Karpas-422 (cell line): ENCODE results near the gene MARS1. TPM values are rescaled to one million over a fixed set of nuclear protein-coding genes. Genes with fewer than 3 reads are reported as not detected.
"Not testable (repeated sequence)": the region's sequence is repeated elsewhere in the genome, so short reads cannot be mapped to it uniquely, and the experiment has no call there.

Experiments used
- DNase-seq: peaks from one replicate; pipeline ENCODE4 v3.0.0-alpha.2; 2015
- H2AFZ ChIP-seq: fragments of 200-600 bp; sonication (generic); 2 replicates; pipeline ENCODE4 v1.6.1; 2014; ENCODE audit warnings: antibody characterized with exemption, low read length, mixed read lengths
- H3K27ac ChIP-seq: fragments of 200-600 bp; sonication (generic); 2 replicates; pipeline ENCODE4 v1.5.1; 2014; ENCODE audit warnings: mild to moderate bottlenecking, low read length, moderate library complexity
- H3K27me3 ChIP-seq: fragments of 200-600 bp; sonication (generic); 2 replicates; pipeline ENCODE4 v1.6.1; 2014; ENCODE audit warnings: low read length, mixed read lengths
- H3K36me3 ChIP-seq: fragments of 200-600 bp; sonication (generic); 2 replicates; pipeline ENCODE4 v1.6.1; 2014; ENCODE audit warnings: low read length, mixed read lengths; ENCODE audit not compliant: insufficient read depth
- H3K4me1 ChIP-seq: fragments of 200-600 bp; sonication (generic); 2 replicates; pipeline ENCODE4 v1.6.1; 2014; ENCODE audit warnings: mild to moderate bottlenecking, low read length, mixed read lengths
- H3K4me2 ChIP-seq: fragments of 200-600 bp; sonication (generic); 2 replicates; pipeline ENCODE4 v1.6.1; 2014; ENCODE audit warnings: low read length, low read depth, mild to moderate bottlenecking; ENCODE audit not compliant: poor library complexity, severe bottlenecking
- H3K4me3 ChIP-seq: fragments of 200-600 bp; sonication (generic); 2 replicates; pipeline ENCODE4 v1.5.1; 2014; ENCODE audit warnings: mild to moderate bottlenecking, antibody characterized with exemption, low read length, mixed read lengths
- H3K79me2 ChIP-seq: fragments of 200-600 bp; sonication (generic); 2 replicates; pipeline ENCODE4 v1.6.1; 2014; ENCODE audit warnings: mild to moderate bottlenecking, low read length, mixed read lengths
- H3K9ac ChIP-seq: fragments of 200-600 bp; sonication (generic); 2 replicates; pipeline ENCODE4 v1.6.0; 2014; ENCODE audit warnings: low read length
- H3K9me2 ChIP-seq: fragments of 200-600 bp; sonication (generic), shearing (Covaris generic); replicated peaks from 2 replicates; pipeline ENCODE4 v1.6.0; 2014; ENCODE audit warnings: mild to moderate bottlenecking, low read length, moderate library complexity; ENCODE audit not compliant: insufficient read depth
- H3K9me3 ChIP-seq: fragments of 300-700, 200-600 bp; sonication (generic); 2 replicates; pipeline ENCODE4 v1.6.1; 2014; ENCODE audit warnings: low read length, mixed read lengths
- H4K20me1 ChIP-seq: fragments of 200-600 bp; sonication (generic); 2 replicates; pipeline ENCODE4 v1.6.1; 2014; ENCODE audit warnings: mild to moderate bottlenecking, antibody characterized with exemption, low read length, low read depth; ENCODE audit not compliant: insufficient read depth
- total RNA-seq: library from RNA; depleted of rRNA; stranded (reverse); fragments of >200 nt; shearing (Covaris generic); gene quantifications from 2 replicates; pipeline ENCODE4 v1.2.3, GENCODE V29; 2014; ENCODE audit warnings: low replicate concordance

MARS1 gene
- total RNA-seq, 1 experiment from 2014 or later: 204 TPM

DNA sequence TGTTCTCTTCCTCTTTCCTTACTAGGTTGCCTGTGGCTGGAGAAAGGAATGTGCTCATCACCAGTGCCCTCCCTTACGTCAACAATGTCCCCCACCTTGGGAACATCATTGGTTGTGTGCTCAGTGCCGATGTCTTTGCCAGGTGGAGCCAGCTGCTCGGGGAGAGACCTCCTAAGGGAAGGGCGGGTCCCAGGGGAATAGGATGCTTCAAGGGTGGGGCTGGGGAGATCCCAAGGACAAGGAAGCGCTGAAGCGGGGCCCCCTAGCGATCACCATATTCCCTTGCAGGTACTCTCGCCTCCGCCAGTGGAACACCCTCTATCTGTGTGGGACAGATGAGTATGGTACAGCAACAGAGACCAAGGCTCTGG, 10.2 kb downstream of the MARS1 start:
- Histone ChIP-seq H3K27ac (no peak overlapping the region), H3K9me3 (no peaks in the 10 kb centered on the region), H3K79me2 (no peaks in the 10 kb centered on the region), H2AFZ (no peak overlapping the region), H3K27me3 (no peaks in the 10 kb centered on the region), H3K4me2 (no peak overlapping the region), H3K4me1 (no peaks in the 10 kb centered on the region), H3K9me2 (no peaks in the 10 kb centered on the region), H3K36me3 (peaks cover 49% of the 10 kb centered on the region), H4K20me1 (no peaks in the 10 kb centered on the region), H3K4me3 (no peak overlapping the region), H3K9ac (no peak overlapping the region)
- DNase-seq: no peak

DNA sequence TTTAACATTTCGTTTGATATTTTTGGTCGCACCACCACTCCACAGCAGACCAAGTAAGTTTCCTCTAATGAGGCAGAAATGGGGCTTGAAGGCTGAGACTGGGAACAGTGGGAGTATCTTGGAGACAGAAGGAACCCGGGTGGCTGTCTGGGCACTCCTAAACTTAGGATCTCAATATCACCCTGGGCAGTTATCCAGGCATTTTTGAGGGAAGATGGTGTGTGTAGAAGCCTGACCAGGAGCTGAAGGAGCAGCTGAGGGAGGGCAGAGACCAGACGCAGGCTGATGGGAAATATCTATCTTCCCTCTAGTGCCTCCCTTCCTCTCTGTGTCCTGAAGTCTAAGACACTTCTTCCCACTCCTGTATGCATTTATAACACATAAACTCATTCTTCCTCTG, 10.7 kb downstream of the MARS1 start:
- Histone ChIP-seq H3K9me3 (no peaks in the 10 kb centered on the region), H3K27me3 (no peaks in the 10 kb centered on the region), H3K36me3 (peaks cover 51% of the 10 kb centered on the region), H2AFZ (no peak overlapping the region), H3K27ac (no peak overlapping the region), H3K4me2 (no peak overlapping the region), H4K20me1 (no peaks in the 10 kb centered on the region), H3K79me2 (no peaks in the 10 kb centered on the region), H3K9ac (no peak overlapping the region), H3K4me1 (no peaks in the 10 kb centered on the region), H3K9me2 (no peaks in the 10 kb centered on the region), H3K4me3 (no peak overlapping the region)
- DNase-seq: no peak

GRCh38 chr12:57500213-57500612, 12.3 kb downstream of the MARS1 start:
- Histone ChIP-seq H3K79me2 (no peaks in the 10 kb centered on the region), H4K20me1 (no peaks in the 10 kb centered on the region), H3K9me2 (no peaks in the 10 kb centered on the region), H3K36me3 (peaks cover 56% of the 10 kb centered on the region), H3K9ac (no peak overlapping the region), H3K4me3 (no peak overlapping the region), H3K4me1 (no peaks in the 10 kb centered on the region), H2AFZ (no peak overlapping the region), H3K27ac (no peak overlapping the region), H3K4me2 (no peak overlapping the region), H3K27me3 (no peaks in the 10 kb centered on the region), H3K9me3 (no peaks in the 10 kb centered on the region)
- no peak for DNase-seq

GRCh38 chr12:57502311-57502969, 14.6 kb downstream of the MARS1 start:
- not testable (repeated sequence) for H3K4me1 ChIP-seq, H4K20me1 ChIP-seq, H3K79me2 ChIP-seq, H3K27ac ChIP-seq, H3K4me3 ChIP-seq, H3K27me3 ChIP-seq, H3K9me3 ChIP-seq, H3K9me2 ChIP-seq, H3K4me2 ChIP-seq, H3K9ac ChIP-seq, H2AFZ ChIP-seq, DNase-seq
- peaks cover 67% of the 10 kb centered on the region for H3K36me3 ChIP-seq

DNA sequence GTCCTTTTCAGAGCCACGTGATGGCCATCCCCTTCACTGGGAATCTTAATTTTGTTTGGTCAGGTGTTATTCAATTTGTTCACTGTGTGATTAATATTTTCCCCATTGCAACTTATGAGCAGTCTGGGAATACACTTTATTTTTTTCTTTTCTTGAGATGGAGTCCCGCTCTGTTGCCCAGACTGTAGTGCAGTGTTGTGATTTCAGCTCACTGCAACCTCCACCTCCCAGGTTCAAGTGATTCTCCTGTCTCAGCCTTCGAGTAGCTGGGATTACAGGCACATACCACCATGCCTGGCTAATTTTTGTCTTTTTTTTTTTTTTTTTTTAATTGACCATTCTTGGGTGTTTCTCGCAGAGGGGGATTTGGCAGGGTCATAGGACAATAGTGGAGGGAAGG, 18.7 kb downstream of the MARS1 start:
- H3K9ac ChIP-seq, H4K20me1 ChIP-seq, H3K9me3 ChIP-seq, H3K9me2 ChIP-seq, H3K4me1 ChIP-seq, DNase-seq, H3K27me3 ChIP-seq, H3K79me2 ChIP-seq, H3K4me3 ChIP-seq, H3K27ac ChIP-seq, H2AFZ ChIP-seq, H3K4me2 ChIP-seq: not testable (repeated sequence)
- H3K36me3 ChIP-seq: peaks cover 37% of the 10 kb centered on the region

GRCh38 chr12:57507796-57508195, 19.9 kb downstream of the MARS1 start:
- peaks cover 41% of the 10 kb centered on the region for H3K36me3 ChIP-seq
- not testable (repeated sequence) for H4K20me1 ChIP-seq, H2AFZ ChIP-seq

GRCh38 chr12:57511161-57511560, 23.3 kb downstream of the MARS1 start:
- Histone ChIP-seq H3K36me3 (peaks cover 43% of the 10 kb centered on the region), H3K79me2 (no peaks in the 10 kb centered on the region), H3K9ac (no peak overlapping the region), H3K4me1 (no peaks in the 10 kb centered on the region), H3K27ac (no peak overlapping the region), H3K9me2 (no peaks in the 10 kb centered on the region), H4K20me1 (no peaks in the 10 kb centered on the region), H3K4me3 (no peak overlapping the region), H3K27me3 (no peaks in the 10 kb centered on the region), H3K4me2 (no peak overlapping the region), H3K9me3 (no peaks in the 10 kb centered on the region), H2AFZ (no peak overlapping the region)
- DNase-seq: no peak

More at GRCh38 chr12:57507796-57508195, 19.9 kb downstream of the MARS1 start:
- not testable (repeated sequence) for H3K4me2 ChIP-seq, H3K4me3 ChIP-seq, H3K27me3 ChIP-seq, H3K9me3 ChIP-seq, DNase-seq, H3K4me1 ChIP-seq, H3K9me2 ChIP-seq, H3K9ac ChIP-seq, H3K27ac ChIP-seq, H3K79me2 ChIP-seq

DNA sequence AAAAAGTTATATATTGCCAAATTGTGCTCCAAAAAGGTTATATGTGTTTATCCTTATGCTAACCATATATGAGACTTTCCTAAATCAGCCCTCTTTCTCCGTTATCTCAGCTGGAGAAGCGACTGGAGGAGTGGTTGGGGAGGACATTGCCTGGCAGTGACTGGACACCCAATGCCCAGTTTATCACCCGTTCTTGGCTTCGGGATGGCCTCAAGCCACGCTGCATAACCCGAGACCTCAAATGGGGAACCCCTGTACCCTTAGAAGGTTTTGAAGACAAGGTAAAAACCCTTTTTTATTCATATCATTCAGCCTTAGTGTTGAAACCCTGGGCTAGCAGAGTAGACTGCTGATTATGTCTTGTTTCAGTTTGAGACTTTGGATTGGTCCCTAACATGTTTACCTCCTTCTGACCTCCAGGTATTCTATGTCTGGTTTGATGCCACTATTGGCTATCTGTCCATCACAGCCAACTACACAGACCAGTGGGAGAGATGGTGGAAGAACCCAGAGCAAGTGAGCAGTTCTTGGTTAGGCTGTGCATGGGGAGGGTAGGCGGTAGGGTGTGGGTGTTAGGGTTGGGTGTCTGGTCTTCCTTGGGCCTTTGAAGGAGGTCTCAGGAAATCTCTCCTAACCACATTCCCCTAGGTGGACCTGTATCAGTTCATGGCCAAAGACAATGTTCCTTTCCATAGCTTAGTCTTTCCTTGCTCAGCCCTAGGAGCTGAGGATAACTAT, 23.9 kb downstream of the MARS1 start:
- no peak overlapping the region for H3K27ac ChIP-seq
- H4K20me1 ChIP-seq: peaks cover 3% of the 10 kb centered on the region; the same call in 1 of the 2 replicates
- no peaks in the 10 kb centered on the region for H3K9me3 ChIP-seq

More for the DNA sequence above, 23.9 kb downstream of the MARS1 start:
- no peaks in the 10 kb centered on the region; the same call in 1 of the 2 replicates for H3K79me2 ChIP-seq
- H3K4me3 ChIP-seq: no peak overlapping the region
- no peak overlapping the region for H2AFZ ChIP-seq
- H3K9me2 ChIP-seq: no peaks in the 10 kb centered on the region
- H3K9ac ChIP-seq: no peak overlapping the region
- no peak for DNase-seq
- no peak overlapping the region for H3K4me2 ChIP-seq
- no peaks in the 10 kb centered on the region for H3K4me1 ChIP-seq
- H3K36me3 ChIP-seq: peaks cover 43% of the 10 kb centered on the region
- H3K27me3 ChIP-seq: no peaks in the 10 kb centered on the region
